Neural progenitor cell (in vitro differentiated cells): ENCODE results near the gene MOSMO. TPM values are rescaled to one million over a fixed set of nuclear protein-coding genes. Genes with fewer than 3 reads are reported as not detected.

Experiments used
- DNase-seq: peaks from one replicate; pipeline ENCODE4 v3.0.0-alpha.2; 2016; ENCODE audit warnings: low spot score
- H2AFZ ChIP-seq: fragments of 200-600 bp; sonication (generic); replicated peaks from 2 replicates; pipeline ENCODE4 v1.6.1; 2016; ENCODE audit warnings: antibody characterized with exemption
- H3F3A ChIP-seq: fragments of 200-600 bp; sonication (generic); 2 replicates; pipeline ENCODE4 v1.6.1; 2016; ENCODE audit warnings: antibody characterized with exemption, low read depth
- H3K27ac ChIP-seq: fragments of 200-600 bp; sonication (generic); 2 replicates; pipeline ENCODE4 v1.5.1; 2016; ENCODE audit warnings: mild to moderate bottlenecking
- H3K27me3 ChIP-seq: fragments of 200-600 bp; sonication (generic); 2 replicates; pipeline ENCODE4 v1.6.1; 2016; ENCODE audit warnings: mild to moderate bottlenecking, moderate library complexity
- H3K36me3 ChIP-seq: fragments of 200-600 bp; sonication (generic); 2 replicates; pipeline ENCODE4 v1.5.1; 2016
- H3K4me1 ChIP-seq: fragments of 200-600 bp; sonication (generic); 2 replicates; pipeline ENCODE4 v1.6.1; 2016; ENCODE audit warnings: mixed run types
- H3K4me2 ChIP-seq: fragments of 200-600 bp; sonication (generic); 2 replicates; pipeline ENCODE4 v1.6.1; 2016
- H3K4me3 ChIP-seq: fragments of 200-600 bp; sonication (generic); 2 replicates; pipeline ENCODE4 v1.5.1; 2016
- H3K79me2 ChIP-seq: fragments of 200-600 bp; sonication (generic); 2 replicates; pipeline ENCODE4 v1.6.1; 2016; ENCODE audit warnings: low read depth
- H3K9ac ChIP-seq: fragments of 200-600 bp; sonication (generic); 2 replicates; pipeline ENCODE4 v1.6.1; 2016
- H3K9me3 ChIP-seq: fragments of 200-600 bp; sonication (generic); 2 replicates; pipeline ENCODE4 v1.5.1; 2016; ENCODE audit warnings: low read depth
- H4K20me1 ChIP-seq: fragments of 200-600 bp; sonication (generic); 2 replicates; pipeline ENCODE4 v1.6.1; 2016; ENCODE audit warnings: low read depth
- H3K27ac Mint-ChIP-seq: 3 replicates; pipeline ENCODE4 v1.8.0; 2021; ENCODE audit warnings: mixed read lengths
- H3K27me3 Mint-ChIP-seq: 2 replicates; pipeline ENCODE4 v1.8.0; 2022; ENCODE audit warnings: low read depth, mild to moderate bottlenecking, inconsistent platforms, moderate library complexity, mixed read lengths; ENCODE audit not compliant: insufficient read depth
- H3K36me3 Mint-ChIP-seq: 3 replicates; pipeline ENCODE4 v1.8.0; 2021; ENCODE audit warnings: mixed read lengths
- H3K4me1 Mint-ChIP-seq: 3 replicates; pipeline ENCODE4 v1.8.0; 2021; ENCODE audit warnings: mixed read lengths
- H3K4me3 Mint-ChIP-seq: 3 replicates; pipeline ENCODE4 v1.8.0; 2021; ENCODE audit warnings: mild to moderate bottlenecking, moderate library complexity, mixed read lengths
- H3K9me3 Mint-ChIP-seq: 3 replicates; pipeline ENCODE4 v1.8.0; 2020; ENCODE audit warnings: mixed read lengths
- CTCF ChIP-seq: fragments of 200-600 bp; sonication (generic); IDR thresholded peaks from 2 replicates; pipeline ENCODE4 v1.5.1; 2017; ENCODE audit warnings: antibody characterized with exemption, mild to moderate bottlenecking
- EZH2 ChIP-seq: fragments of 200-600 bp; sonication (generic); IDR thresholded peaks from 2 replicates; pipeline ENCODE4 v1.6.1; 2017; ENCODE audit warnings: antibody characterized with exemption, mild to moderate bottlenecking, moderate library complexity
- EZH2phosphoT487 ChIP-seq: fragments of 200-600 bp; sonication (generic); IDR thresholded peaks from 2 replicates; pipeline ENCODE4 v1.6.1; 2017; ENCODE audit warnings: antibody characterized with exemption
- total RNA-seq: library from RNA; depleted of rRNA; stranded (reverse); fragments of >200 nt; gene quantifications from 2 replicates; pipeline ENCODE4 v1.2.3, GENCODE V29; 2015; ENCODE audit warnings: low replicate concordance

The MOSMO gene
- total RNA-seq, 1 donor from 2014 or later: 35.2 TPM

DNA sequence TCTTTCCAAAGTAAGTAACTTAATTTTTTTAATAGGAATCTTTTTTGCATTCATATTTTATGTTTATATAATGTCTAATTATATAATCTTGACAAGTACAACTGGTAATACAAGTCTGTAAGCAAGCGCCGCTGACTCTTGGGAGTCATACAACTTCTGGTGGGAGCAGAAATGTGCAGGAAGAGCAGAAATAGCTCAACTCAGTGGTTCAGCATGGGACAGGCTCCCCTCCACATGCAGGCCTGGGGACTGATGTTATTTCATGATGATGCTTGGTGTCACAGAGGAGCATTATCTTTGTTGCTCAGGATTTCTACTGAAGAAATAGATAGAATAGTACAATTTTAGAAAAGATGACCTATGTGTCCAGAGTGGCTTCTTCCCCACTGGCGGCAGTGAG lies 44.0 kb upstream of the MOSMO start:
- no peaks in the 10 kb centered on the region for H3K9me3 ChIP-seq
- H3K4me2 ChIP-seq: no peak overlapping the region
- no peaks in the 10 kb centered on the region for H3K4me1 Mint-ChIP-seq
- H3K9me3 Mint-ChIP-seq: no peaks in the 10 kb centered on the region
- no peaks in the 10 kb centered on the region for H3K79me2 ChIP-seq
- peaks cover 26% of the 10 kb centered on the region for H3K36me3 Mint-ChIP-seq
- no peak overlapping the region for H3K4me3 Mint-ChIP-seq
- no peak for TF ChIP-seq EZH2
- TF ChIP-seq EZH2phosphoT487: no peak
- no peak for TF ChIP-seq CTCF
- H3F3A ChIP-seq: no peaks in the 10 kb centered on the region
- H3K4me3 ChIP-seq: no peak overlapping the region
- H4K20me1 ChIP-seq: no peaks in the 10 kb centered on the region
- H3K27me3 ChIP-seq: no peaks in the 10 kb centered on the region
- DNase-seq: no peak
- no peak overlapping the region for H3K27ac ChIP-seq
- H3K27me3 Mint-ChIP-seq: no peaks in the 10 kb centered on the region
- H3K27ac Mint-ChIP-seq: no peak overlapping the region
- no peaks in the 10 kb centered on the region for H3K4me1 ChIP-seq
- H2AFZ ChIP-seq: no peak overlapping the region
- H3K9ac ChIP-seq: no peak overlapping the region
- peaks cover 44% of the 10 kb centered on the region for H3K36me3 ChIP-seq

DNA sequence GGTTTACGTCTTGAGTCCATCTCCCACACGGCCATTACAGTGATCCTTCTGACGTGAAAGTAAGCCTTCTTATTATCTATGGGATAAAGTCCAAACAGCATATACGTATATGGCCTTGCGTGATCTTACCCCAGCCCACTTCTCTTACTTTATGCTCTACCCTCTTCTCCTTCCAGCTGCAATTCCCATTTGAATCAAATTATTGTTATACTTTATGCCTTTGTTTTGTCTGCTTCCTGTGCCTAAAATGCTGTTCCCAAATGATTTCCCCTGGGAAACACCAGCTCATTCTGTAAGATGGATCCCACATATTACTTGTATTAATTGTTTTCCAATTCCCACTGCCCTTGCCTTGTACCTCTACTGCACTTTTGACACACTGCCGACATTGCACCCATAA lies 43.6 kb upstream of the MOSMO start:
- no peaks in the 10 kb centered on the region for H3K9me3 Mint-ChIP-seq
- no peak overlapping the region for H3K9ac ChIP-seq
- H3K27ac Mint-ChIP-seq: no peak overlapping the region

GRCh38 chr16:21971856-21972255 lies 36.1 kb upstream of the MOSMO start:
- Histone ChIP-seq H3K9ac (no peak overlapping the region), H3K4me1 (no peaks in the 10 kb centered on the region), H3K4me2 (no peak overlapping the region), H3K27ac (no peak overlapping the region), H3K4me3 (no peak overlapping the region), H3K9me3 (no peaks in the 10 kb centered on the region), H3K79me2 (no peaks in the 10 kb centered on the region), H3F3A (no peaks in the 10 kb centered on the region), H3K36me3 (peaks cover 33% of the 10 kb centered on the region), H3K27me3 (no peaks in the 10 kb centered on the region), H2AFZ (no peak overlapping the region), H4K20me1 (no peaks in the 10 kb centered on the region)
- TF ChIP-seq EZH2: no peak
- TF ChIP-seq CTCF: no peak
- no peak for TF ChIP-seq EZH2phosphoT487
- no peak overlapping the region for H3K4me3 Mint-ChIP-seq
- no peaks in the 10 kb centered on the region for H3K9me3 Mint-ChIP-seq
- no peaks in the 10 kb centered on the region for H3K4me1 Mint-ChIP-seq
- DNase-seq: no peak
- no peaks in the 10 kb centered on the region for H3K27me3 Mint-ChIP-seq
- H3K27ac Mint-ChIP-seq: no peak overlapping the region
- H3K36me3 Mint-ChIP-seq: peaks cover 15% of the 10 kb centered on the region

More for the DNA sequence above, 43.6 kb upstream of the MOSMO start:
- Mint-ChIP-seq H3K36me3 (peaks cover 21% of the 10 kb centered on the region), H3K4me3 (no peak overlapping the region), H3K27me3 (no peaks in the 10 kb centered on the region), H3K4me1 (no peaks in the 10 kb centered on the region)
- H3K4me2 ChIP-seq: no peak overlapping the region
- no peak overlapping the region for H2AFZ ChIP-seq
- no peaks in the 10 kb centered on the region for H4K20me1 ChIP-seq
- H3F3A ChIP-seq: no peaks in the 10 kb centered on the region
- H3K4me1 ChIP-seq: no peaks in the 10 kb centered on the region
- H3K27ac ChIP-seq: no peak overlapping the region
- no peaks in the 10 kb centered on the region for H3K27me3 ChIP-seq
- peaks cover 45% of the 10 kb centered on the region for H3K36me3 ChIP-seq
- no peak overlapping the region for H3K4me3 ChIP-seq
- DNase-seq: no peak
- TF ChIP-seq EZH2 (no peak), CTCF (no peak), EZH2phosphoT487 (no peak)
- H3K79me2 ChIP-seq: no peaks in the 10 kb centered on the region
- no peaks in the 10 kb centered on the region for H3K9me3 ChIP-seq

- H3K9ac ChIP-seq: no peak overlapping the region
- no peak overlapping the region for H3K4me2 ChIP-seq
- peaks cover 15% of the 10 kb centered on the region for H3K36me3 ChIP-seq
- H3K36me3 Mint-ChIP-seq: peaks cover 16% of the 10 kb centered on the region
- no peaks in the 10 kb centered on the region for H3F3A ChIP-seq
- no peak overlapping the region for H3K4me3 ChIP-seq
- no peak overlapping the region for H3K27ac Mint-ChIP-seq
- H3K9me3 Mint-ChIP-seq: no peaks in the 10 kb centered on the region
- DNase-seq: no peak
- no peaks in the 10 kb centered on the region for H3K4me1 ChIP-seq
- TF ChIP-seq EZH2phosphoT487 (no peak), CTCF (no peak), EZH2 (no peak)
- no peak overlapping the region for H2AFZ ChIP-seq
- no peak overlapping the region for H3K27ac ChIP-seq
- H3K9me3 ChIP-seq: no peaks in the 10 kb centered on the region
- no peaks in the 10 kb centered on the region for H3K27me3 Mint-ChIP-seq
- H3K79me2 ChIP-seq: no peaks in the 10 kb centered on the region
- no peak overlapping the region for H3K4me3 Mint-ChIP-seq
- H3K4me1 Mint-ChIP-seq: no peaks in the 10 kb centered on the region
- no peaks in the 10 kb centered on the region for H3K27me3 ChIP-seq
- H4K20me1 ChIP-seq: no peaks in the 10 kb centered on the region
Measured at GRCh38 chr16:21973945-21974344, 34.0 kb upstream of the MOSMO start.
